CD4-positive, alpha-beta T cell (primary cell): ENCODE data around the gene NUDCD2. TPM values are rescaled to one million over a fixed set of nuclear protein-coding genes. Genes with fewer than 3 reads are reported as not detected.
A peak's percentile ranks its signal among the peaks of the same experiment; 100 is the strongest.

Source experiments
- ATAC-seq: fragments of 200-7000 bp; cut with Tn5 transposase; one replicate; pipeline ENCODE4 v1.10.0; 2022; ENCODE audit warnings: mild to moderate bottlenecking; ENCODE audit not compliant: poor library complexity
- CTCF ChIA-PET: fragments of 350-600 bp; sonication (Branson Sonifier 250); formaldehyde crosslinking; loops from one replicate; lab custom pipeline; 2021; ENCODE audit warnings: antibody characterized with exemption, inconsistent platforms; lab: Charles Lee
- POLR2A ChIA-PET: fragments of 350-600 bp; sonication (Branson Sonifier 250); formaldehyde crosslinking; loops from one replicate; lab custom pipeline; 2021; ENCODE audit warnings: antibody characterized with exemption, inconsistent platforms; lab: Charles Lee
- DNase-seq, 14 experiments: peaks; one replicate each; pipeline ENCODE4 v3.0.0-alpha.2; 2013 to 2020; ENCODE audit warnings: mixed read lengths in 2 of 14
- H3K27ac ChIP-seq, 2 donors: one replicate each; pipeline versions ENCODE4 v1.5.1 to v1.7.0; 2013; ENCODE audit warnings: low read length in 2 of 2, low read depth in 1 of 2, mild to moderate bottlenecking in 1 of 2
- H3K27me3 ChIP-seq, 2 experiments: 1 replicate in 1 of 2; 2 replicates in 1 of 2; pipeline versions ENCODE4 v1.6.1 to v1.7.0; 2013; ENCODE audit warnings: low read length in 2 of 2, control low read depth in 1 of 2, mild to moderate bottlenecking in 1 of 2, moderate library complexity in 1 of 2; ENCODE audit not compliant: insufficient read depth in 2 of 2, control insufficient read depth in 1 of 2
- H3K36me3 ChIP-seq: one replicate; pipeline ENCODE4 v1.6.1; 2013; ENCODE audit warnings: low read length, control low read depth; ENCODE audit not compliant: insufficient read depth
- H3K4me1 ChIP-seq: one replicate; pipeline ENCODE4 v1.6.1; 2013; ENCODE audit warnings: low read length, control low read depth; ENCODE audit not compliant: insufficient read depth
- H3K4me3 ChIP-seq: one replicate; pipeline ENCODE4 v1.5.1; 2013; ENCODE audit warnings: mild to moderate bottlenecking, low read length, moderate library complexity
- H3K9me3 ChIP-seq, 2 experiments: 1 replicate in 1 of 2; 2 replicates in 1 of 2; pipeline versions ENCODE4 v1.6.1 to v1.7.0; 2013; ENCODE audit warnings: low read length in 2 of 2, mild to moderate bottlenecking in 2 of 2, control low read depth in 1 of 2, moderate library complexity in 1 of 2; ENCODE audit not compliant: control insufficient read depth in 1 of 2, insufficient read depth in 1 of 2
- H3K27ac Mint-ChIP-seq: one replicate; pipeline ENCODE4 v1.8.0; 2020; ENCODE audit warnings: mixed read lengths
- H3K27me3 Mint-ChIP-seq: one replicate; pipeline ENCODE4 v1.8.0; 2021; ENCODE audit warnings: mixed read lengths
- H3K36me3 Mint-ChIP-seq: one replicate; pipeline ENCODE4 v1.8.0; 2021; ENCODE audit warnings: low read depth, mixed read lengths
- H3K4me1 Mint-ChIP-seq: one replicate; pipeline ENCODE4 v1.8.0; 2021; ENCODE audit warnings: low read depth, mixed read lengths
- H3K4me3 Mint-ChIP-seq: one replicate; pipeline ENCODE4 v1.8.0; 2020; ENCODE audit warnings: mild to moderate bottlenecking, mixed read lengths
- H3K9me3 Mint-ChIP-seq: one replicate; pipeline ENCODE4 v1.8.0; 2020; ENCODE audit warnings: mixed read lengths
- intact Hi-C, 2 experiments: fragments of 100-400 bp; cut with DNase I in 1 of 2; cut with micrococcal nuclease in 1 of 2; formaldehyde crosslinking; loops; one replicate each; pipeline versions ENCODE4 v1.15.1 to v1.9.0; 2023 to 2025; cut with DNase I, micrococcal nuclease
- total RNA-seq, 174 experiments: library from RNA in 2 of 174; stranded (reverse) in 2 of 174; gene quantifications; one replicate each; pipeline ENCODE4 v1.2.3 and lab custom pipeline; 2021 to 2026
- TF ChIP-seq, protein P1 (sequence below): fragments of 200-600 bp; IDR thresholded peaks from one replicate; pipeline ENCODE4 v1.8.0; 2022; ENCODE audit warnings: antibody characterized with exemption, mild to moderate bottlenecking

Gene NUDCD2
- total RNA-seq, 2 experiments from 2014 or later, result 18.0 to 18.9 TPM

DNA sequence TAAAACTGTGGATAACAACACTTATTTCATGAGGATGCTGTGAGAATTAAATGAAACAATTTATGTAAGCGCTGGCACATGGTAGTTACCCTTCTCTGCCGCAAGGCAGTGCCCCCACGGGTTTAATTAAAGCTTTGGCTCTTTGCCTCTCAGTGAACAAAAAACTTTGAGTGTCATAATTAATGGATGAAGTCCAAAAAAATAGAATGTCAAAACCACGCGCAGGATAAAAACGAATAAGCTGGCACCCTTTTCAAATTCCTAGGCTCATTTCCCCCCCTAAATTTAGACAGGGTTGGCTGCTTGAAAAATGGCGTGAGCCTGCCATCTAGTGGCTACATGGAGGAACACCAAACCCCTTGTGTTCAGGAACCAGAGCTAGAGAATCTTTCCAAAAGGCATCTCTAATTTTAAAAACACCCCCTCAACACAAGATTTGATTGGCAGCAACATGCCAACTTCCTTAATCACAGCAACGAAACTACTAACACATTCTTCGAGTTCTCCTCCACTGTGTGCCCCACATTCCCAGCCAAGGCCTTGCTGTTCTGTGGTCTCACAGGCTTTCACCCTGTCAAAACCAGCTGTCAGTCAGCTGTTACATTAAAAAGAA, 51.5 kb downstream of the NUDCD2 start:
- H3K4me3 Mint-ChIP-seq, result no peak overlapping the region
- POLR2A ChIA-PET, result interaction anchor here (0.9 to 1.4 kb wide), 3 partner anchors 13 to 95 kb away, joined by 3 to 8 read pairs (median 3); partner anchors contain the start of genes HMMR and NUDCD2

GRCh38 chr5:163407034-163407655, 52.8 kb downstream of the NUDCD2 start:
- Histone ChIP-seq H3K4me1 (peaks cover 4% of the 10 kb centered on the region), H3K9me3 (no peaks in the 10 kb centered on the region), H3K36me3 (no peaks in the 10 kb centered on the region), H3K27me3 (no peaks in the 10 kb centered on the region), H3K27ac (no peak overlapping the region), H3K4me3 (no peak overlapping the region)
- peaks cover 19% of the 10 kb centered on the region for H3K27me3 Mint-ChIP-seq
- no peak overlapping the region for H3K27ac Mint-ChIP-seq
- ChIA-PET POLR2A (no interaction called here), CTCF (interaction anchor here (1.8 to 1.9 kb wide), 2 partner anchors 53 to 96 kb away, joined by 9 to 11 read pairs; partner anchors contain the start of genes HMMR and NUDCD2)
- TF ChIP-seq, protein P1, sequence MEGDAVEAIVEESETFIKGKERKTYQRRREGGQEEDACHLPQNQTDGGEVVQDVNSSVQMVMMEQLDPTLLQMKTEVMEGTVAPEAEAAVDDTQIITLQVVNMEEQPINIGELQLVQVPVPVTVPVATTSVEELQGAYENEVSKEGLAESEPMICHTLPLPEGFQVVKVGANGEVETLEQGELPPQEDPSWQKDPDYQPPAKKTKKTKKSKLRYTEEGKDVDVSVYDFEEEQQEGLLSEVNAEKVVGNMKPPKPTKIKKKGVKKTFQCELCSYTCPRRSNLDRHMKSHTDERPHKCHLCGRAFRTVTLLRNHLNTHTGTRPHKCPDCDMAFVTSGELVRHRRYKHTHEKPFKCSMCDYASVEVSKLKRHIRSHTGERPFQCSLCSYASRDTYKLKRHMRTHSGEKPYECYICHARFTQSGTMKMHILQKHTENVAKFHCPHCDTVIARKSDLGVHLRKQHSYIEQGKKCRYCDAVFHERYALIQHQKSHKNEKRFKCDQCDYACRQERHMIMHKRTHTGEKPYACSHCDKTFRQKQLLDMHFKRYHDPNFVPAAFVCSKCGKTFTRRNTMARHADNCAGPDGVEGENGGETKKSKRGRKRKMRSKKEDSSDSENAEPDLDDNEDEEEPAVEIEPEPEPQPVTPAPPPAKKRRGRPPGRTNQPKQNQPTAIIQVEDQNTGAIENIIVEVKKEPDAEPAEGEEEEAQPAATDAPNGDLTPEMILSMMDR, result no peak
- no peak for DNase-seq
- no peak for ATAC-seq
- intact Hi-C loops, result no loop called here
- no peaks in the 10 kb centered on the region for H3K4me1 Mint-ChIP-seq
- H3K36me3 Mint-ChIP-seq, result no peaks in the 10 kb centered on the region
- no peak overlapping the region for H3K4me3 Mint-ChIP-seq
- H3K9me3 Mint-ChIP-seq, result no peaks in the 10 kb centered on the region

More for the DNA sequence above, 51.5 kb downstream of the NUDCD2 start:
- CTCF ChIA-PET, result interaction anchor here (0.9 to 1.9 kb wide), 11 partner anchors 8 to 110 kb away, joined by 3 to 11 read pairs (median 5); partner anchors contain the start of genes HMMR, MAT2B and NUDCD2
- Histone ChIP-seq H3K9me3 (no peaks in the 10 kb centered on the region), H3K36me3 (no peaks in the 10 kb centered on the region), H3K4me1 (peaks cover 4% of the 10 kb centered on the region), H3K27me3 (no peaks in the 10 kb centered on the region), H3K4me3 (no peak overlapping the region), H3K27ac (no peak overlapping the region)
- TF ChIP-seq, protein P1, result peak; percentile 94
- intact Hi-C loops, result no loop called here
- DNase-seq (peak; percentile 28 to 77 (median 48)), ATAC-seq (peak; percentile 83)
- Mint-ChIP-seq H3K27me3 (peaks cover 28% of the 10 kb centered on the region), H3K27ac (no peak overlapping the region), H3K4me1 (no peaks in the 10 kb centered on the region), H3K36me3 (no peaks in the 10 kb centered on the region), H3K9me3 (no peaks in the 10 kb centered on the region)

DNA sequence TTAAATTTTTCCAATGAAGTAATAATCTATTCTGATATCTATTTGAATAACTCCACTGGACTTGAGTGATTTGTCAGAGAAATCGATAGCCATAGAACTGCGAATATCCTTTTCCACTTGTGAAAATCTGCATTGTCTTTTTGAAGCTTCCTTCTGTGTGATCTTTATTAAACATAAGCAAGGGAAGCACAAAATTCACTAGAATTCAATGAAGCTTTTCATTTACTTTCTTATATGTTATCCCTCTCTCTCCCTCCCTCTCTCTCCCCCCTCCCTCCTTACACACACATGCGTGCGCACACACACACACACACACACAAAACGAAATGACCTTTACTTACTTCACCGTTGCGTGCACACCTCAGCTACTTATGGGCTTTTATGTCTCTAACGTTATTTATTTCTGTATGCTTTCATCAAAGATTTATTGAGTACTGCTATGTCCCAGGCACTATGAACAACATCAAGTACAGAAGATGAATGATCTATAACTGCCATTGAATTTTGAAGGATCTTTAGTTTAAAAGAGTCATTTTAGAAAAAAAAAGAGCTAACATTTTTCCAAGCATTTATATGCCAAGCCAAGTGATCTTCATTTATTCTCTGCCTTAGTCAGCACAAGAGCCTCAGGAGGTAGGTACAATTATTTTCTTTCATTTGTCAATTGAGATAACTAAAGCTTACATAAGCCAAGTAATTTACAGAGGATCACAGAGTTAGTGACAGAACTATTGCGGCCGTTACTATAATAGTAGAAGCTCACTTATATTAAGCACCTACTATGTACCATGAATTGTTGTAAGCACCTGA, 55.3 kb downstream of the NUDCD2 start:
- H3K4me3 Mint-ChIP-seq, result no peak overlapping the region
- ChIA-PET CTCF (no interaction called here), POLR2A (no interaction called here)
- Histone ChIP-seq H3K27me3 (no peaks in the 10 kb centered on the region), H3K9me3 (no peaks in the 10 kb centered on the region), H3K4me3 (no peak overlapping the region), H3K27ac (no peak overlapping the region), H3K36me3 (no peaks in the 10 kb centered on the region), H3K4me1 (peaks cover 4% of the 10 kb centered on the region)
- no peaks in the 10 kb centered on the region for H3K9me3 Mint-ChIP-seq
- H3K27me3 Mint-ChIP-seq, result peaks cover 10% of the 10 kb centered on the region
- no peak for DNase-seq
- intact Hi-C loops, result no loop called here
- TF ChIP-seq, protein P1, result no peak
- H3K36me3 Mint-ChIP-seq, result no peaks in the 10 kb centered on the region
- H3K27ac Mint-ChIP-seq, result no peak overlapping the region
- no peaks in the 10 kb centered on the region for H3K4me1 Mint-ChIP-seq
- no peak for ATAC-seq
